ENCODE data around the gene ISOC2.

ISOC2 gene

GRCh38 chr19:55435020-55435419, 26.4 kb downstream of the ISOC2 start:
- no peaks in the 10 kb centered on the region for H3K79me2 ChIP-seq (ENCODE audit: insufficient read depth, low read length)
- no peak overlapping the region for H3K9ac ChIP-seq (ENCODE audit: low read depth, low read length, poor library complexity, severe bottlenecking)
- H3K27me3 ChIP-seq (ENCODE audit: insufficient read depth, low read length, poor library complexity, severe bottlenecking) = no peaks in the 10 kb centered on the region
- no peak overlapping the region for H3K4me2 ChIP-seq (ENCODE audit: low read depth, low read length, poor library complexity, severe bottlenecking)
- H3K4me1 ChIP-seq (ENCODE audit: insufficient read depth, low read length, poor library complexity, severe bottlenecking) = no peaks in the 10 kb centered on the region
- H3K9me3 ChIP-seq (ENCODE audit: insufficient read depth, low read depth, low read length) = no peaks in the 10 kb centered on the region
- no peaks in the 10 kb centered on the region for H3F3A ChIP-seq (ENCODE audit: low read depth)
- no peaks in the 10 kb centered on the region for H4K20me1 ChIP-seq (ENCODE audit: insufficient read depth, low read length, poor library complexity, severe bottlenecking)
- H3K9me2 ChIP-seq (replicated peaks; ENCODE audit: low read depth, low read length) = no peaks in the 10 kb centered on the region
- H3K36me3 ChIP-seq (ENCODE audit: insufficient read depth, low read length) = no peaks in the 10 kb centered on the region
- H3K4me3 ChIP-seq (ENCODE audit: low read length, poor library complexity, severe bottlenecking) = no peak overlapping the region
- H2AFZ ChIP-seq (ENCODE audit: low read length) = no peak overlapping the region
- no peak for TF ChIP-seq EZH2phosphoT487 (IDR thresholded peaks at IDR 0.05; ENCODE audit: borderline replicate concordance)
- TF ChIP-seq, protein P1, sequence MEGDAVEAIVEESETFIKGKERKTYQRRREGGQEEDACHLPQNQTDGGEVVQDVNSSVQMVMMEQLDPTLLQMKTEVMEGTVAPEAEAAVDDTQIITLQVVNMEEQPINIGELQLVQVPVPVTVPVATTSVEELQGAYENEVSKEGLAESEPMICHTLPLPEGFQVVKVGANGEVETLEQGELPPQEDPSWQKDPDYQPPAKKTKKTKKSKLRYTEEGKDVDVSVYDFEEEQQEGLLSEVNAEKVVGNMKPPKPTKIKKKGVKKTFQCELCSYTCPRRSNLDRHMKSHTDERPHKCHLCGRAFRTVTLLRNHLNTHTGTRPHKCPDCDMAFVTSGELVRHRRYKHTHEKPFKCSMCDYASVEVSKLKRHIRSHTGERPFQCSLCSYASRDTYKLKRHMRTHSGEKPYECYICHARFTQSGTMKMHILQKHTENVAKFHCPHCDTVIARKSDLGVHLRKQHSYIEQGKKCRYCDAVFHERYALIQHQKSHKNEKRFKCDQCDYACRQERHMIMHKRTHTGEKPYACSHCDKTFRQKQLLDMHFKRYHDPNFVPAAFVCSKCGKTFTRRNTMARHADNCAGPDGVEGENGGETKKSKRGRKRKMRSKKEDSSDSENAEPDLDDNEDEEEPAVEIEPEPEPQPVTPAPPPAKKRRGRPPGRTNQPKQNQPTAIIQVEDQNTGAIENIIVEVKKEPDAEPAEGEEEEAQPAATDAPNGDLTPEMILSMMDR (conservative IDR thresholded peaks at IDR 0.05; ENCODE audit: low read length) = no peak

DNA sequence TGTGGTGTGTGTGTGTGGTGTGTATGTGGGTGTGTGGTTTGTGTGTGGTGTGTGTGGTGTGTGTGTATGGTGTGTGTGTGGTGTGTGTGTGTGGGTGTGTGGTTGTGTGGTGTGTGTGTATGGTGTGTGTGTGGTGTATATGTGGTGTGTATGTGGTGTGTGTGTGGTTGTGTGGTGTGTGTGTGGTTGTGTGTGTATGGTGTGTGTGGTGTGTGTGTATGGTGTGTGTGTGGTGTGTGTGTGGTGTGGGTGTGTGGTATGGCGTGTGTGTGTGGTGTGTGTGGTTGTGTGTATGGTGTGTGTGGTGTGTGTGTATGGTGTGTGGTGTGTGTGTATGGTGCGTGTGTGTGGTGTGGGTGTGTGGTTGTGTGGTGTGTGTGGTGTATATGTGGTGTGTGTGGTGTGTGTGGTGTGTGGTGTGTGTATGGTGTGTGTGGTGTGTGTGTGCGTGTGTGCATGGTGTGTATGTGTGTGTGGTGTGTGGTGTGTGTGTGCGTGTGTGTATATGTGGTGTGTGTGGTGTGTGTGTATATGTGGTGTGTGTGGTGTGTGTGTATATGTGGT, 27.0 kb downstream of the ISOC2 start:
- H3K9me3 ChIP-seq (ENCODE audit: insufficient read depth, low read depth, low read length) = no peaks in the 10 kb centered on the region
- H3K4me2 ChIP-seq (ENCODE audit: low read depth, low read length, poor library complexity, severe bottlenecking) = no peak overlapping the region
- H3K4me3 ChIP-seq (ENCODE audit: low read length, poor library complexity, severe bottlenecking) = no peak overlapping the region
- no peaks in the 10 kb centered on the region for H3K27me3 ChIP-seq (ENCODE audit: insufficient read depth, low read length, poor library complexity, severe bottlenecking)
- H3F3A ChIP-seq (ENCODE audit: low read depth) = no peaks in the 10 kb centered on the region
- no peak overlapping the region for H2AFZ ChIP-seq (ENCODE audit: low read length)
- no peaks in the 10 kb centered on the region for H3K79me2 ChIP-seq (ENCODE audit: insufficient read depth, low read length)
- H4K20me1 ChIP-seq (ENCODE audit: insufficient read depth, low read length, poor library complexity, severe bottlenecking) = no peaks in the 10 kb centered on the region
- no peaks in the 10 kb centered on the region for H3K36me3 ChIP-seq (ENCODE audit: insufficient read depth, low read length)
- no peak overlapping the region for H3K9ac ChIP-seq (ENCODE audit: low read depth, low read length, poor library complexity, severe bottlenecking)
- TF ChIP-seq, protein P1 (conservative IDR thresholded peaks at IDR 0.05; ENCODE audit: low read length) = no peak
- TF ChIP-seq EZH2phosphoT487 (IDR thresholded peaks at IDR 0.05; ENCODE audit: borderline replicate concordance) = no peak
- no peaks in the 10 kb centered on the region for H3K4me1 ChIP-seq (ENCODE audit: insufficient read depth, low read length, poor library complexity, severe bottlenecking)
- H3K9me2 ChIP-seq (replicated peaks; ENCODE audit: low read depth, low read length) = no peaks in the 10 kb centered on the region

- Histone ChIP-seq H3K9me2 (replicated peaks; ENCODE audit: low read depth, low read length) (no peaks in the 10 kb centered on the region), H3K4me3 (ENCODE audit: low read length, poor library complexity, severe bottlenecking) (no peak overlapping the region), H3K36me3 (ENCODE audit: insufficient read depth, low read length) (no peaks in the 10 kb centered on the region), H3K27me3 (ENCODE audit: insufficient read depth, low read length, poor library complexity, severe bottlenecking) (no peaks in the 10 kb centered on the region), H3K4me1 (ENCODE audit: insufficient read depth, low read length, poor library complexity, severe bottlenecking) (no peaks in the 10 kb centered on the region), H2AFZ (ENCODE audit: low read length) (no peak overlapping the region), H3K9ac (ENCODE audit: low read depth, low read length, poor library complexity, severe bottlenecking) (no peak overlapping the region), H3K79me2 (ENCODE audit: insufficient read depth, low read length) (no peaks in the 10 kb centered on the region), H3K9me3 (ENCODE audit: insufficient read depth, low read depth, low read length) (no peaks in the 10 kb centered on the region), H4K20me1 (ENCODE audit: insufficient read depth, low read length, poor library complexity, severe bottlenecking) (no peaks in the 10 kb centered on the region), H3F3A (ENCODE audit: low read depth) (no peaks in the 10 kb centered on the region), H3K4me2 (ENCODE audit: low read depth, low read length, poor library complexity, severe bottlenecking) (no peak overlapping the region)
- no peak for TF ChIP-seq EZH2phosphoT487 (IDR thresholded peaks at IDR 0.05; ENCODE audit: borderline replicate concordance)
- TF ChIP-seq, protein P1 (conservative IDR thresholded peaks at IDR 0.05; ENCODE audit: low read length) = no peak
Measured at GRCh38 chr19:55433292-55433691, 28.1 kb downstream of the ISOC2 start.
